GM21737 (cell line): ENCODE results near the gene PDE6B.
"Not testable (repeated sequence)": the region's sequence is repeated elsewhere in the genome, so short reads cannot be mapped to it uniquely, and the experiment has no call there.

Experiments used
- ATAC-seq: cut with Tn5 transposase; IDR thresholded peaks from one replicate; pipeline ENCODE4 v1.9.1; 2021; ENCODE audit warnings: mild to moderate bottlenecking, moderate library complexity; ENCODE audit not compliant: unreplicated experiment

The PDE6B gene

GRCh38 chr4:635066-635835, 9.9 kb downstream of the PDE6B start:
- ATAC-seq = not testable (repeated sequence)

DNA sequence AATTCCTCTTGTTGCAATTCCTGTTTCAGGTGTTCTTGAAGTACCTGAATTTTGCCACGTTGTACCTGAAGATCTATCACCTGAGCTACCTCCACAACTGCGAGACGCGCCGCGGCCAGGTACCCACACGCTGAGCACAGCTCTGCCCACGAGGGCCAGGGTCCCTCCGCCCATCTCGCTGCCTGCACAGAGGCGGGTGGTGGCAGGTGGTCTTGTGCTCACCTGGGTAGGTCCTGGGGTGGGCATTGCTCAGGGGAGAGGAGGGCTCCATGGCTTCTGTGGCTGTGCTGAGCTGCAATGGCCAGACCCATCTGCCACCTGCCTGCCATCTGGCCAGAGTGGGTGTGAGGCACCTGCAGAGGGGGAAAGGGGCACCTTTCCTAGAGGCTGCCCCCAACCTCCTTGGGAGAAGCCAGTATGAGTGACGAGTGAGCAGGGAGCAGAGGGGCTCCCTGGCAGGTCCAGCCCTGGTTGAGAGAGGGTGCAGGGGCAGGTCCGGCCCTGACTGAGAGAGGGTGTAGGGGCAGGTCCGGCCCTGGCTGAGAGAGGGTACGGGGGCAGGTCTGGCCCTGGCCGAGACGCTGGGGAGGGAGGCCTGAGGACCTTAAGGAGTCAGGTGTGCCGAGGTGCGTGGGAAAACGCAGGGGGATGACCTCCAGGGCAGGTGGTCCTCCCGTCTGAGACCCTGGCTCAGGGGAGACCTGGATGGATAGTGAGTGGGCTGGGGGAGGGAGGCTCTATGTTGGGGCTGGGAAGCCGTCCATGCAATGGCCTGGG, 10.7 kb downstream of the PDE6B start:
- no peak for ATAC-seq

DNA sequence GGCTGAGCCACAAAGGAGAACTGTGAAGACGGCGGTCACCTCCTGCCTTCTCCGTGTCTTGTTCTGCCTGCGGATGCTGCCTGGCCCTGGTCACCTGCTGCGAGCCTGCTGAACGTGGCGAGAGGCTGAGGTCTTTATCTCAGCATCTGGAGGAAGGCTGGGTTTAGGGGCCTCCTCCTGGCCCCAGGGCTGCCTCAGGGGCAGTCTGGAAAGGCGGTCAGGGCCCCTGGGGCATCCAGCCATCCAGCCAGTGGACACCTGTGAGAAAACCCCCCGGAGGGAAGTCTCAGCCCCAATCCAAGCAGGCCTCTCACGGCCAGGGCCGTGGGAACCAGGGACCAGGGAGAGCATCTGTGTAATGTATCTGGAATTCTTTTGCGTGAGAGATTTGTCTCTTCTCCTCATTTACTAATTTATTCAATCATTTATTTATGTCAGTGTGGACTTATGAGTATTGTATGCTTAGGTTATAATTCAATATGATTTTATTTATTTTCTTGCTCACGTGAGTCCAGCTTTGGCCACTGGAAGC, 11.3 kb downstream of the PDE6B start:
- ATAC-seq = no peak

GRCh38 chr4:637536-638280, 12.3 kb downstream of the PDE6B start:
- ATAC-seq = no peak

DNA sequence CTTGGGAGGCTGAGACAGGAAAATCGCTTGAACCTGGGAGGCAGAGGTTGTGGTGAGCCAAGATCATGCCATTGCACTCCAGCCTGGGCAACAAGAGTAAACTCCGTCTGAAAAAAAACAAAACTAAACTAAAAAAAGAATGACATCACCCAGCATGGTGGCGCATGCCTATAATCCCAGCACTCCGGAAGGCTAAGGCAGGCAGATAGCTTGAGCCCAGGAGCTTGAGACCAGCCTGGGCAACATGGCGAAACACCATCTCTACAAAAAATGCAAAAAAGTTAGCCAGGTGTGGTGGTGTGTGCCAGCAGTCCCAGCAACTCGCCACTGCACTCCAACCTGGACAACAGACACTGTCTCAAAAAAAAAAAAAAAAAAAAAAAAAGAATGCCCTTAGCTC, 17.0 kb downstream of the PDE6B start:
- not testable (repeated sequence) for ATAC-seq

GRCh38 chr4:646460-646859, 21.1 kb downstream of the PDE6B start:
- ATAC-seq = no peak

DNA sequence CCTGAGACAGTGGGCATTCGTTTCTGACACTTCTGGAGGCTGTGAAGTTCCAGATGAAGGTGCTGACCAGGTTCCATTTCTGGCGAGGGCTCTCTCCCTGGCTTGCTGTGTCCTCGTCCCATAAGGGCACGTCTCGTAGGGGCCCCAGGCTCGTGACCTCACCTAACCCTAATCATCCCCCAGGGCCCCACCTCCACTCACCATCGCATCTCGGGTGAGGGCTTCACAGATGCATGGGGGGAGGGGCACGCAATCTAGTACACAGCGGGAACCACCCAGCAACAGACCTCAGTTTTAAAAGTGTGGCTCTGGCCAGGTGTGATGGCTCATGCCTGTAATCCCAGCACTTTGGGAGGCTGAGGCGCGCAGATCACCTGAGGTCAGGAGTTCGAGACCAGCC, 22.1 kb downstream of the PDE6B start:
- ATAC-seq = no peak

DNA sequence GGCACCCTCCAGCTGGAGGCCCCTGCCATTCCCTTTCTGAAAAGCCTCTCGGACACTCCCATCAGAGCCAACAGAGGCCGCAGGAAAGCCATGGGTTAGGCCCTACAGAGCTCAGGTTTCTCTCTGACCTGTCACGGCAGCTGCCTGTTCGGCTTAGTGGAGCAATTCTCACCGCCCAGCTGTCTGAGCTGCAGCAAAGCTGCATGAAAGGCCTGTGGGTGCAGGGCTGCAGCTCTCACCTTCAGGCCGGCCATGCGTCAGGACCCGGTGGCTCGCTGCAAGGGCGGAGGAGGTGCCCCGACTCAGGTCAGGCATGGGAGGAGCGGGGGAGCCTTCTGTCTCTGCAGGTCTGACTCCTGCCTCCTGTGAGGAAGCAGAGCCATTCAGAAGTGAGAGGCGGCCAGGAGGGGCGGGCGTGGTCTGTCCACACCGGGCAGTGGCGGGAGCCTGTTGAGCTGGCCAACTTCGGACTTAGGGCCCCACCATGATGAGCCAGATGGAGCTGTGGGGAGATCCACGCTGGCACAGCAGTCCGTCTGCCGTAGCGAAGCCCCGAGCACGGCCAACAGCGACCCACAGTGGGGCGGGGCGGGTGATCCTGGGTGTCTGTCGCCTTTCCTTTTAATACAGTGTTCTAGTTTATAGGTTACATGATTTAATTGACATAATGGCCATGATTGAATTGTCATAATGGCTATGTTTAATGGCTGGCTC, 23.4 kb downstream of the PDE6B start:
- no peak for ATAC-seq

DNA sequence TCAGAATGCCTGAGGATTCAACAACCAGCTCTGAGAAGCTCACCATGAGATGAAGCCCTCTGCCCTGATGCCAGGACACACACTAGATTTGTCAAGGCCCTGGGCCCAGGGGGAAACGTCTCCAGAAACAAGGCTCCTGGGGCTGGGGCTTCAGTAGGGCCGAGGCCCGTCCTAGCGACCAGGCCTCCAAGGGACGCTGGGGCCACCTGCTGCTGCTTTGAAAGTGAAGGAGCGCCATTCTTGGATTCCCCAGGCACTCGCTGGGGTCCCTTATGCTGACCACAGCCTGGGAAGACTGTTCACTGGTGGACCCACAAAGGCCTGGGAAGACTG, 23.9 kb downstream of the PDE6B start:
- no peak for ATAC-seq

- no peak for ATAC-seq
Measured at GRCh38 chr4:649751-650310, 24.5 kb downstream of the PDE6B start.

DNA sequence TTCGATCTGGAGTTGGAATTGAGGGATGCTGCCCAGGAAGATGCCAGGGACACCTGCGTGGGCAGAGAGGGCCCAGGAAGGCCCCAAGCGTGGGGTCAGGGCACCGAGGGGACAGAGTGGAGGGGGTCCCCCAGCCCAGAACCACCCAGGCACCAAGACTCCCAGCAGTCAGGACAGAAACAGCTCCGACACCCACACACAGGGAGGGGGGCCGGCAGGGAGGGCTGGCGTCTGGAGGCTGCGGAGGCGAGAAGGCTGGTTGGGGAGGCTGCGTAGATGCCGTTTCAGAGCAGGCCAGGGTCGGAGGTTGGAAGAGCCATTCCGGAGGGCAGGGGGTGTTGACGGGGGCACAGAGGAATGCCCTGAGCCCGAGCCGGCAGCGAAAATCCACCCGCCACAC, 25.1 kb downstream of the PDE6B start:
- ATAC-seq = no peak

DNA sequence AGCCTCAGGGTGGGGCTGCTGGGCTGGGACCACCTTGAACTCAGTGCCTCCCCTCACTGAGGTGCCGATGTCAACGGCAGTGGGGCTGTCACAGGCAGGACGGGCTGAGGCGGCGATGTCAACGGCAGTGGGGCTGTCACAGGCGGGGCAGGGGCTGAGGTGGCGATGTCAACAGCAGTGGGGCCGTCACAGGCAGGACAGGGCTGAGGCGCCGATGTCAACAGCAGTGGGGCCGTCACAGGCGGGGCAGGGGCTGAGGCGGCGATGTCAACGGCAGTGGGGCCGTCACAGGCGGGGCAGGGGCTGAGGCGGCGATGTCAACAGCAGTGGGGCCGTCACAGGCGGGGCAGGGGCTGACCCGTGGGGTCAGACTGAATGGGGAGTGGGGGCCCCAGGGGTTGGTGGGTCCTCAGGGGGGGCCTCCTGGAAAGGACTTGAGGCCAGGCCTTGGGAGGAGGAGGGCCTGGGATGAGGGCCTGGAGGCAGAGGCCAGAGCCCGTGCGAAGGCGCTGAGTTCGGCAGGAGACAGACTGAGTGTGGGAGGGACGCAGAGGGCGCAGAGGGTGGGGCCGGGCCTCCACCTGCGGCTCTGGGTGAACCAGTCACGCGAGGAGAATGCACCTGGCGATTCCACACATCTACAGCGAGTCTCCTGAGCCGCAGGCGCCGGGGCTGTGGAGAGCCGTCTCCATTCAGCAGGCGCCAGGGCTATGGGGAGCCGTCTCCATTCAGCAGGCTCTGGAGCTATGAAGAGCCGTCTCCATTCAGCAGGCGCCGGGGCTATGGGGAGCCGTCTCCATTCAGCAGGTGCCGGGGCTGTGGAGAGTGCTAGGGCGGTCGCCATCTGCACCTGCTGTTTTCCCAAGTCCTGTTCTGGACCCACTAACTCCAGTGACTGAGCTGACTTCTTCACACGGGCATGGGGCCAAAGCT, 25.8 kb downstream of the PDE6B start:
- ATAC-seq = no peak

GRCh38 chr4:651884-652642, 26.7 kb downstream of the PDE6B start:
- no peak for ATAC-seq

- no peak for ATAC-seq
Measured at GRCh38 chr4:653080-653821, 27.9 kb downstream of the PDE6B start.

- no peak for ATAC-seq
Measured at GRCh38 chr4:653831-654502, 28.6 kb downstream of the PDE6B start.

DNA sequence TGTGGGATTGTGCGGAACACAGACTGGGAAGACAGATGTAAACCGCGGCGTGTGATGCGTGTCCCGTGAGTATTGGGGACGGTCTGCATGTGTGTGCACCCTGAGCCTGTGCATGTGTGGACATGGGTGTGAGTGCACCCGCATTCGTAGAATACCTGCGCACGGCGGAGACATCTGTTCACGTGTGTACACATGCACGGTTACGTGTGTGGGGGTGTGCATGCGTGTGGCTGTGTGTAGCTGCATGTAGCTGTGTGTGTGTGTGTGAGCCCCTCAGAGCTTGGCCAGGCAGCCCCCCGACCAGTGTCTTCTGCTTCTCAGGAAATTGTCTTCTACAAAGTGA, 29.1 kb downstream of the PDE6B start:
- ATAC-seq = no peak

DNA sequence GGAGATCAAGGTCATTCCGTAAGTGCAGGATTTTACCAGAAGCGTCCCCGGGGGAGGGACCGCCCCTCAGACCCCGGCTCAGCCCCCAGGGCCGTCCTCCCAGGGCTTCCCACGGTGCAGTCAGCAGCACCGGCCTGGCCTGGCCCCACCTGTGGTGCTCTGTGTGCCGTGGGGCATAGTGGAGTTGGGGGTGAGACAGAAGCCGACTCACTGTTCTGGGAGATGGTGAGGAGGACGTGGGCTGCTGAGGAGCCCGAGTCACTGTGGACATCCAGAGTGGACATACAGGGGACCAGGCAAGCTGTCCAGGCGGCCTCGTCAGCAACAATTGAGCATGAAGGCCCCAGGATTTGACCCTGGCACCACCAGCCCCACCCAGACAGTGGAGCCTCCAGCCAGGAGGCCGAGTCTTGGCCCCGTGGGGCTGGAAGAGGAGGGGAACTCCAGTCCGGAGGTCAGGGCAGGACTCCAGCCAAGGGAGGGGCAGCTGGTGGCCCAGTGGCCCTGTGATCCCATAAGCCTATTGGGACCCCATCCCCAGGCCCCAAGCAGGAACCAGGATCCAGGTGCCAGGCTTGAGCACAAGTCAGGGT, 29.6 kb downstream of the PDE6B start:
- ATAC-seq = no peak
